ENCODE results near the gene PCK1.

DNA sequence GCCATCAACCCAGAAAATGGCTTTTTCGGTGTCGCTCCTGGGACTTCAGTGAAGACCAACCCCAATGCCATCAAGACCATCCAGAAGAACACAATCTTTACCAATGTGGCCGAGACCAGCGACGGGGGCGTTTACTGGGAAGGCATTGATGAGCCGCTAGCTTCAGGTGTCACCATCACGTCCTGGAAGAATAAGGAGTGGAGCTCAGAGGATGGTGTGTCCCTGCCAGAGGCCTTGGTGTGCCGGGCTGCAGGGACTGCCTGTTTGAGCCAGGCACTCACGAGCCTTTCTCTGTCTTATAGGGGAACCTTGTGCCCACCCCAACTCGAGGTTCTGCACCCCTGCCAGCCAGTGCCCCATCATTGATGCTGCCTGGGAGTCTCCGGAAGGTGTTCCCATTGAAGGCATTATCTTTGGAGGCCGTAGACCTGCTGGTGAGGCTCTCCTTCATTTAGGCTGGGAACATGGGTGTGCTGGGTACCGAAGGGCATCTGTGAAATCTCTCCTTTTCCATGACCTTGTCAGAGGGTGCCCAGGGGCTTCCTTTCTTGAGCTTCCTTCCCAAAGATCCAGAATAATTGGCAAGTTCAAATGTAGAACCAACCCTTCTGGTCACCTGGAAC lies 3.4 kb downstream of the PCK1 start:
- TF ChIP-seq EZH2phosphoT487 (IDR thresholded peaks at IDR 0.05; ENCODE audit: borderline replicate concordance, low read length) = no peak
- no peak for TF ChIP-seq CTCF (IDR thresholded peaks at IDR 0.05; ENCODE audit: low read depth, low read length, poor library complexity, severe bottlenecking)

Measured in DOHH2 (cell line).